ENCODE data around the gene SAMD13.
"Not testable (repeated sequence)": the region's sequence is repeated elsewhere in the genome, so short reads cannot be mapped to it uniquely, and the experiment has no call there.

SAMD13 gene

DNA sequence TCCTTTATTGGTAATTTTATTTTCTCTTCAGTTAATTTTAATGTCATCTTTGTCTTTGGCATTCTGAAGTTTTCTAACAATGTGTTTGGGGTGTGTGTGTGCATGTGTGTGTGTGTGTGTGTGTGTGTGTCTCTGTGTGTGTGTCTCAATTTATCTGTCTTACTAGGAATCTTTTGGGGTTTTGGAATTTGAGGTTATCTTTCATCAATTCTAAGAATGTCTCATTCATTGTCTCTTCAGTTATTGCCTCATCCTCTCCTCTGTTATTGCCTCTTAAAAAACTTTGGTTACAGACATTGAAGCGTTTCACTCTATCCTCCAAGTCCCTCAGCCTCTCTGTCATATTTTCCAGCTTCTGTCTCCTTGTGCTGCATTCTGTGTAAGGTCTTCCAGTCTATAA is 18.1 kb upstream of the SAMD13 start:
- in situ Hi-C loops (cut with HindIII; ENCODE audit: low sequenced_read_pairs), result no loop called here

DNA sequence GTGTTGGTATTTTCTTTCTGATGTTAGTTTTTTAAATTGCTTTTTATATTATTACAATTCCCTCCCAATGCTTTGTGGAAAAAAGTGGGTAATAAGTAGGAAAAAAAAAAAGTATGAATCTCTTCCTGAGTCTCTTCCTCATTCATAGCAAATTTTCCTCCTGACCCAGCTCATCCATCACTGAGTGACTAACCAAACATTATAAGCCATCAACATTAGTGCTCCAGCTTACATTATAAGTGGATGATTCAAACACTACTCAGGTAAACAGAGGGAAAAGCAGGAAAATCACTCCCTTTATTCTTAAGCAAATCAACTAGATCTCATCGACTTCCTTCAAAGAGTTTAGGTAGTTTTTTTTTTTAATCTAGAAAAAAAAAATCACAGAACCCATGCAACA is 15.4 kb upstream of the SAMD13 start:
- in situ Hi-C loops (cut with HindIII; ENCODE audit: low sequenced_read_pairs), result no loop called here

DNA sequence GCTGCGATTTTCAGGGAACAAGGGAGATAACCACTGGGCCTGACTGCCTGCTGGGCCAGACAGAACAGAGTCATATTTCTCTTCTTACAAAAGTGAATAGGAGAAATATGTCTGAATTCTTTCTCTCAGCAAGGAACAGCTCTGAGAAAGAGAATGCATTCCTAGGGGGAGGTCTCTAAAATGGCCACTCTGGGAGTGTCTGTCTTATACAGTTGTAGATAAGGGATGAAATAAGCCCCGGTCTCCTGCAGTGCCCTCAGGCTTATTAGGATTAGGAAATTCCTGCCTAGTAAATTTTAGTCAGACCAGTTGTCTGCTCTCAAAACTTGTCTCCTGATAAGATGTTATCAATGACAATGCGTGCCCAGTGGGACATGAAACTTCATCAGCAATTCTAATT is 14.1 kb upstream of the SAMD13 start:
- in situ Hi-C loops (cut with HindIII; ENCODE audit: low sequenced_read_pairs), result not testable (repeated sequence)

DNA sequence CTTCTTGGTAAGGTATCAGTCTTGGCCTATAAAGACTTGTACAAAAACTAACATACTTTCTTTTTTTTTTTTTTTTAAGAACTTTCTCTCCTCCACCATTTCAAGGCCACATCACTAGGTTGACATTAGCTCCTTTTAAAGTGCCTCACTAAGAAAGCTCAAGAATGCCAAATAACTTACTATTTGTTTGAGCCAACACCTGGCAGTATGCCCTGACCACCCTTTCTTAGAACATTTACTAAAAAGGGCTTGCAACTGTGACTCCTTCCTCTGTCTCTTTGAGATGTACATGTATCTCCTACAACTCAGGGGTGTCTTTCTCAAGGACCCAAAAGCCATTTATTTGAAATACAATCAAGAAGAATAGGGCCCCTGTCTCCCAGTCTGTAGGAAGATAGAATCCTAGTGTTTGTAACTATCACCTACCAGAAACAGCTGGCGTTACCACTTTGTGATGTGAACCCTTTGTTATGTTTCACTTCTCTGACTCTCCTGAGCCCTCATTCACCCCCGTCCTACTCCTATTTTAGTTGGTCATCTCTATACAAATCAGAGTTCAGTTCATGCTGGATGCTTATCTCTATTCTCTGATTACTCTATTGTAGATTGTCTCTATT is 12.2 kb upstream of the SAMD13 start:
- in situ Hi-C loops (cut with HindIII; ENCODE audit: low sequenced_read_pairs), result no loop called here

GRCh38 chr1:84291882-84292655 is 9.4 kb upstream of the SAMD13 start:
- in situ Hi-C loops (cut with HindIII; ENCODE audit: low sequenced_read_pairs), result no loop called here

GRCh38 chr1:84293766-84294165 is 7.7 kb upstream of the SAMD13 start:
- in situ Hi-C loops (cut with HindIII; ENCODE audit: low sequenced_read_pairs), result no loop called here

DNA sequence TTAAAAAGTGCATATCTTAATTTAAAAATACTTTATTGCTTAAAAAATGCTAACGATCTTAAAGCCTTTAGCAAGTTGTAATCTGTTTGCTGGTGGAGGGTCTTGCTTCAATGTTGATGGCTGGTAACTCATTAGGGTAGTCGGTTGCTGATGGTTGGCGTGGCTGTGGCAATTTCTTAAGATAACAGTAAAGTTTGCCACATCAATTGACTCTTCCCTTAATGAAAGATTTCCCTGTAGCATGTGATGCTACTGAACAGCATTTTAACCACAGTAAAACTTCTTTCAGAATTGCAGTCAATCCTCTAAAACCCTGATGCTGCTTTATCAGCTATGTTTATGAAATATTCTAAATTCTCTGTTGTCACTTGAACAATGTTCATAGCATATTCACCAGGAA is 6.8 kb upstream of the SAMD13 start:
- in situ Hi-C loops (cut with HindIII; ENCODE audit: low sequenced_read_pairs), result no loop called here

DNA sequence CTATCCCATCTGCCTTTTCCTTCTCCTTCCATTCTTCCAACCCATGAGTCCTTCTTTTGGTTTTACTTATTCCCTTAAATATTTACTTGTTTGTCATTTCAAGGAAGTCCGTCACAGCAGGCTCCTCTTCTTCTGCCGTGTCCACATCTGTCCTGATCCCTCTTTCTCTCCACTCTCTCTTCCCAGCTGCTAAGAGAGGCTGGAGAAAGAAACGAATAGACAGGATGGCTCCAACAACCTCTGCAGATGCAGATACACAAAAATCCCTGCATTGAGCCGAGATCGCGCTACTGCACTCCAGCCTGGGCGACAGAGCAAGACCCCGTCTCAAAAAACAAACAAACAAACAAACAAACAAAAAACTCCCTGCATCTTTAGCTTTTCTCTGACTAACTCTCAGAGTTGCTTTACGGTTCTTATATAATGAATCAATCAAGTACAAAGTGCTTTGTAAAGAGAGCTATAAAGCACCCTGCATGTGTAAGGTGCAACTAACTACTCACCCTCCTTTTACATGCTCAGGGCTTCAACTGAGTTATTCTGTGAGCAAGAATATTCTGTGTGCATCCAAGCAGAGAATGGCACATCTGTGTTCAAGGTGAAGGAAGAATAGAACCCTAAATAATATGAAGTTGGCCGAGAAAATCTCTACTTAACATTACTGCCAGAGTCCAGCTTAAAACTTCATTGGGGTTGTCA is 3.8 kb upstream of the SAMD13 start:
- in situ Hi-C loops (cut with HindIII; ENCODE audit: low sequenced_read_pairs), result no loop called here

- in situ Hi-C loops (cut with HindIII; ENCODE audit: low sequenced_read_pairs), result no loop called here
Observed at GRCh38 chr1:84298328-84298683, 3.2 kb upstream of the SAMD13 start.

GRCh38 chr1:84298684-84299535 is 2.6 kb upstream of the SAMD13 start:
- in situ Hi-C loops (cut with HindIII; ENCODE audit: low sequenced_read_pairs), result no loop called here

- in situ Hi-C loops (cut with HindIII; ENCODE audit: low sequenced_read_pairs), result no loop called here
Observed at GRCh38 chr1:84299536-84300170, 1.9 kb upstream of the SAMD13 start.

- in situ Hi-C loops (cut with HindIII; ENCODE audit: low sequenced_read_pairs), result no loop called here
Observed at GRCh38 chr1:84300501-84300900, 1.0 kb upstream of the SAMD13 start.

DNA sequence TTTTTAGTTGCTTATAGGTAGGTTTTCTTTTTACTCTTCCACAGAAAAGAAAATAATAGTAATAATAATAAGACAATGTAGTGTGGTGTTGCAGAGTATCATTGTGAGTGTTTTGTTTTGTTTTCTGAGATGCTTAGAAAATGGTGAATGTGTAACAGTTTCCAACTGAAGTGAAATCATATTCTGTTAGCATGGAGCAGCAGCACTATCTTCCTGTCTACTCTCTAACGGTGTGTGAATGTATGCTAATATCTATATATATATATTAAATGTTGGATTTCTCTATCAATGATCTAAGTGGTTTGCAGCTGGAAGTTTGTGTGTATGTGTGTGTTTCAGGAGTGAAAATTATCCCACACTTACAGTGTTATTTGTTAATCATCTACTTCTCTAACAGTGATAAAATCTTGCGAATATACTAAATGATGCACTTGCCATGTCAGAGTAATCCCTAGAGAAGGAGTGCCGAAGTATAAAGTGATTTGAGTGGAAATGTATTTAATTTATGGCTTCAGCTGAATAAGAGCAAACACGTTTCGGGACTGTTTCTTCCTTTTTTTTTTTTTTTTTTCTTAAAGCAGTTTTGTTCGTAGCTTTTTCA is 377 bp downstream of the SAMD13 start:
- in situ Hi-C loops (cut with HindIII; ENCODE audit: low sequenced_read_pairs), result no loop called here

DNA sequence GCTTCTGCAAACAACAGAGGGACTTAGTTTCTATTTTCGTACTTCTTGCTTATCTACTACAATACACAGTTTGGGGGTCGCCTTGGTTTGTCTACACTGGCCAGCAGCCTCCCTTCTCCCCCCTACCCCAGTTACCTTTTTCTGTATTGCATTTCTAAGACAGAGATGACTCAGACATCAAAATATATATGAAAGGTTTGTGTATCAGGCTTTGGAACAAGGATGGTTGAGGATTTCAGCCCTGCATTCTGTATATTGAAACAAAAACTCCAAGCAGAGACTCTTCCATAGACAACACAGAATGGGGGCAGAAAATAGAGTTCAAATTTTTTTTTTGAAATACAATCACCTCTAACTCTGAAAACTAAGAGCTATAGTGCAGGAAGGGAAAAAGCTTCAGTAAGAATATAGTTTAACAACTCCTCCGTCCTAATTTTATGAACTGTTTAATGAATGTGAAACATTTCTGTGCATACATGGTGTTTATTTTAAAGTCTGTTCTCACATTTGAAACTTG is 1.9 kb downstream of the SAMD13 start:
- in situ Hi-C loops (cut with HindIII; ENCODE audit: low sequenced_read_pairs), result no loop called here

GRCh38 chr1:84307398-84307797 is 5.9 kb downstream of the SAMD13 start:
- in situ Hi-C loops (cut with HindIII; ENCODE audit: low sequenced_read_pairs), result no loop called here

- in situ Hi-C loops (cut with HindIII; ENCODE audit: low sequenced_read_pairs), result no loop called here
Observed at GRCh38 chr1:84311296-84311695, 9.8 kb downstream of the SAMD13 start.

GRCh38 chr1:84319662-84320061 is 18.2 kb downstream of the SAMD13 start:
- in situ Hi-C loops (cut with HindIII; ENCODE audit: low sequenced_read_pairs), result no loop called here

DNA sequence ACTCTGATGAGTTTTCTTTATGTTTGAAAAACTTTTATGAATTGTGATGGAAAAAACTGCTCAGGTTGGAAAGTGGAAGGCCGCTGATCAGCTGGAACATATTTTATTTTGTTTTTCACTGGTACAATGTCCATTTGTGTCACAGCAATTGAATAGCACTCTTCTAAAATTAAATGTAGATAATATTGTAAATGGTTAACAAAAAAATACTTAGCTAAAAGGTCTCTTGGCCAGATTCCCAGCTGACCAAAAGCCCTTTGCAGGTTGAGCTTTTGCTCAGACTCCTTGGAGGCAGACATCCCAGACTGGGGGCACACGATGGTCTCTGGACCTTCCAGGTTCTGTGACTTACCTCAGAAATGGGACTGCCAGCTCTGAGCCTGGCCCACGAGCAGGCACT is 26.3 kb downstream of the SAMD13 start:
- in situ Hi-C loops (cut with HindIII; ENCODE audit: low sequenced_read_pairs), result no loop called here

DNA sequence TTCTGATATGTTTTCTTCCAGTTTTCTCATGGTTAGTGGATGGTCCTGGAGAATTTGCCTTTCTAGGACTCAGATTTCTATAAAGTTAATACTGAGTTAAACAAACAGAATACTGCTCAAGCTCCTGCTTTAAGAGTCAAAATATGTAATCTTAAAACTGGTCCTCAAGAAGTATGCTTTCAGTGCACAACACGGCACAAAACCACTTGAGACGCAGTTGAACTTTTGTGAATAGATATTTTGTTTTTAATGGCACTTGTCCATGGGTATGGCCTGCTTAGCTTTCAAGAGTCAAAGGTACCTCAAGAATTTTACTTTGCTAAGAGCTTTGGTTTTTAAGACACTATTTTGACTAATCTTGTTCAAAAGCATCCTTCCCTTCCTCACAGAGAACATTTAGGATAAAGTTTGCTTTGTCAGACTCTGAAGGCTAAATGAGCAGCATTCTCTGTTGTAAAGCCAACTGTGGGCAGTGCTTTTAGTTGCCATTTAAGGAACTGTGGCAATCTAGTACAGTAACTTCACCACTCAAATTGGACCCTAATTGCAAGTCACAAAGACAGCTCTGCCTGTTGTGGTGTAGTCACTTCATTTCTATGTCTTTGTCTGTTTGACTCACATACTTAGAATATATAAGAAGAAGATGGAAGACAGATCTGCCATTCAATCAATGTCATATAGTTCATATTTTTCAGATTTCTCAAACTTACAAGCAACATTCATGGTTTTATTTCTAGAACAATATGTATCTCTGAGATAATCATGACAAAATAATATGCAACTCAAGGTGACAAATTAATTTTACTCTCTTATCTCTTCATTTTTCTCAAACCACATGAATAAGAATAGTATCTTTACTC is 28.8 kb downstream of the SAMD13 start:
- in situ Hi-C loops (cut with HindIII; ENCODE audit: low sequenced_read_pairs), result no loop called here
